ENCODE measurements around the gene SPOPL. TPM values are rescaled to one million over a fixed set of nuclear protein-coding genes. Genes with fewer than 3 reads are reported as not detected.

The SPOPL gene
- total RNA-seq, 1 experiment from 2014 or later, result 13.6 TPM

DNA sequence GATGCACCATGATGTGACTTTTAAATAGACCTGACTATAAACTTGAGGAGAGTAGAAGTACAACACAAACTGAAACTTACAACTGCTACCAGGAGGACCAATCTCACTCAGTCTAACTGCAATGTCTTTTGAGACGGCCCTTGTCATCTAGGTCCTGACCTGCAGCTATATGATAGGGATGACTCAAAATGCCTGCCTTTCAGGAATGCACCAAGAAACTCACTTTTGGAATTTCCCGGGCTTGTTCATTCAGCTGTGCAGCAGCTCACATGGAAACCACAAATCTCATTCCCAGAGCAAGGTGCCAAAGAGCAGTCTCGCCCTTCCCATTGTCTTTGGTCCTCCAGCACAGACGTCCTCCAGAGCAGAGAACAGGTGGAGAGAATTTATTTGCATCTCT lies 113.7 kb downstream of the SPOPL start:
- Histone ChIP-seq H3T11ph (ENCODE audit: low read length) (no peak overlapping the region), H3K4me1 (ENCODE audit: insufficient read depth, low read length) (no peaks in the 10 kb centered on the region), H3K9me3 (ENCODE audit: control insufficient read depth, low read depth, low read length) (no peaks in the 10 kb centered on the region), H2BK15ac (ENCODE audit: low read depth, low read length) (no peak overlapping the region), H3K27ac (ENCODE audit: insufficient read length, low read depth, low read length) (no peak overlapping the region), H2BK20ac (ENCODE audit: low read depth, low read length, poor library complexity, severe bottlenecking) (no peak overlapping the region), H4K91ac (ENCODE audit: insufficient read length, low read depth, low read length) (no peak overlapping the region), H3K56ac (ENCODE audit: insufficient read length, low read depth, low read length) (no peak overlapping the region), H3K23ac (ENCODE audit: insufficient read length, low read depth, low read length) (no peak overlapping the region), H2BK5ac (ENCODE audit: insufficient read length, low read length) (no peak overlapping the region), H4K20me1 (ENCODE audit: control insufficient read depth, insufficient read depth, insufficient read length) (no peaks in the 10 kb centered on the region), H3K9ac (ENCODE audit: extremely low read depth, insufficient read length, low read length) (no peak overlapping the region), H2BK120ac (ENCODE audit: low read depth, low read length, poor library complexity, severe bottlenecking) (no peak overlapping the region), H3K14ac (ENCODE audit: insufficient read depth, low read length) (no peak overlapping the region), H3K23me2 (ENCODE audit: insufficient read length, low read depth, low read length, poor library complexity, severe bottlenecking) (no peaks in the 10 kb centered on the region), H3K79me1 (ENCODE audit: insufficient read depth, low read depth, low read length, poor library complexity, severe bottlenecking) (no peaks in the 10 kb centered on the region), H3K79me2 (ENCODE audit: insufficient read depth, low read length) (no peaks in the 10 kb centered on the region), H2BK12ac (ENCODE audit: insufficient read length, low read depth, low read length) (no peak overlapping the region), H2AFZ (ENCODE audit: low read length) (no peak overlapping the region), H4K5ac (ENCODE audit: insufficient read length, low read depth, low read length) (no peak overlapping the region), H3K27me3 (ENCODE audit: insufficient read depth, low read length) (no peaks in the 10 kb centered on the region), H4K8ac (replicated peaks; ENCODE audit: insufficient read length, low read depth, low read length) (no peak overlapping the region), H3K18ac (ENCODE audit: insufficient read length, low read depth, low read length) (no peak overlapping the region), H2AK5ac (ENCODE audit: insufficient read length, low read length) (no peak overlapping the region), H3K4me2 (ENCODE audit: insufficient read depth, insufficient read length, low read length) (no peak overlapping the region), H3K4ac (ENCODE audit: low read depth, low read length) (no peak overlapping the region)
- Mint-ChIP-seq H3K4me3 (no peak overlapping the region), H3K27me3 (ENCODE audit: low read depth) (no peaks in the 10 kb centered on the region; the same call in none of the 2 replicates), H3K27ac (no peak overlapping the region), H3K36me3 (ENCODE audit: insufficient read depth in 1 of 3, low read depth in 3 of 3) (no peaks in the 10 kb centered on the region), H3K9me3 (no peaks in the 10 kb centered on the region), H3K4me1 (no peaks in the 10 kb centered on the region)
- TF ChIP-seq, protein P1, sequence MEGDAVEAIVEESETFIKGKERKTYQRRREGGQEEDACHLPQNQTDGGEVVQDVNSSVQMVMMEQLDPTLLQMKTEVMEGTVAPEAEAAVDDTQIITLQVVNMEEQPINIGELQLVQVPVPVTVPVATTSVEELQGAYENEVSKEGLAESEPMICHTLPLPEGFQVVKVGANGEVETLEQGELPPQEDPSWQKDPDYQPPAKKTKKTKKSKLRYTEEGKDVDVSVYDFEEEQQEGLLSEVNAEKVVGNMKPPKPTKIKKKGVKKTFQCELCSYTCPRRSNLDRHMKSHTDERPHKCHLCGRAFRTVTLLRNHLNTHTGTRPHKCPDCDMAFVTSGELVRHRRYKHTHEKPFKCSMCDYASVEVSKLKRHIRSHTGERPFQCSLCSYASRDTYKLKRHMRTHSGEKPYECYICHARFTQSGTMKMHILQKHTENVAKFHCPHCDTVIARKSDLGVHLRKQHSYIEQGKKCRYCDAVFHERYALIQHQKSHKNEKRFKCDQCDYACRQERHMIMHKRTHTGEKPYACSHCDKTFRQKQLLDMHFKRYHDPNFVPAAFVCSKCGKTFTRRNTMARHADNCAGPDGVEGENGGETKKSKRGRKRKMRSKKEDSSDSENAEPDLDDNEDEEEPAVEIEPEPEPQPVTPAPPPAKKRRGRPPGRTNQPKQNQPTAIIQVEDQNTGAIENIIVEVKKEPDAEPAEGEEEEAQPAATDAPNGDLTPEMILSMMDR (conservative IDR thresholded peaks at IDR 0.05), result no peak
- no CpG with 5 or more reads among the region's 4 CpGs for WGBS (ENCODE audit: extremely low coverage, insufficient read length, low lambda C conversion rate)
- DNase-seq, result no peak
